Vagina (tissue), 2 donors: Measurements from ENCODE around the gene OR11G2. TPM values are rescaled to one million over a fixed set of nuclear protein-coding genes. Genes with fewer than 3 reads are reported as not detected.
"Not testable (repeated sequence)": the region's sequence is repeated elsewhere in the genome, so short reads cannot be mapped to it uniquely, and the experiment has no call there.

Experiments used
- DNase-seq, 2 donors: peaks; one replicate each; pipeline ENCODE4 v3.0.0-alpha.2; 2017; ENCODE audit errors: extremely low spot score in 2 of 2
- H3K27ac ChIP-seq: fragments of 200-600 bp; sonication (generic); one replicate; pipeline ENCODE4 v1.5.1; 2019
- H3K27me3 ChIP-seq: fragments of 200-600 bp; sonication (generic); one replicate; pipeline ENCODE4 v1.5.1; 2019
- H3K36me3 ChIP-seq, 2 donors: fragments of 200-600 bp; sonication (generic); one replicate each; pipeline ENCODE4 v1.5.1; 2017 to 2019
- H3K4me1 ChIP-seq: fragments of 200-600 bp; sonication (generic); one replicate; pipeline ENCODE4 v1.5.1; 2019
- H3K4me3 ChIP-seq, 2 donors: fragments of 200-600 bp; sonication (generic); 1 replicate in 1 of 2; 2 replicates in 1 of 2; pipeline ENCODE4 v1.5.1; 2016 to 2019
- H3K9me3 ChIP-seq: fragments of 200-600 bp; sonication (generic); one replicate; pipeline ENCODE4 v1.5.1; 2019
- CTCF ChIP-seq, 3 experiments: fragments of 450-650 bp in 2 of 3; fragments of 200-600 bp in 1 of 3; sonication (generic) in 1 of 3; IDR thresholded peaks; one replicate each; pipeline ENCODE4 v1.5.1; 2017 to 2019; ENCODE audit warnings: antibody characterized with exemption in 3 of 3, mild to moderate bottlenecking in 2 of 3, moderate library complexity in 2 of 3
- POLR2A ChIP-seq, 2 donors: fragments of 450-650 bp; IDR thresholded peaks; one replicate each; pipeline ENCODE4 v1.6.1; 2017; ENCODE audit warnings: antibody characterized with exemption in 2 of 2, mild to moderate bottlenecking in 2 of 2, moderate library complexity in 2 of 2
- POLR2AphosphoS5 ChIP-seq, 2 donors: sonication (generic); formaldehyde crosslinking; IDR thresholded peaks; one replicate each; pipeline ENCODE4 v1.9.0; 2017; ENCODE audit warnings: antibody characterized with exemption in 2 of 2, mild to moderate bottlenecking in 2 of 2, low read depth in 1 of 2; ENCODE audit not compliant: insufficient read depth in 1 of 2
- intact Hi-C: fragments of 100-400 bp; cut with DNase I; formaldehyde crosslinking; loops from one replicate; pipeline ENCODE4 v1.15.1; 2023
- total RNA-seq: library from RNA; depleted of rRNA; stranded (reverse); fragments of >200 nt; gene quantifications from one replicate; pipeline ENCODE4 v1.2.3, GENCODE V29; 2016

Gene OR11G2
- total RNA-seq, 1 donor from 2014 or later, result not detected

GRCh38 chr14:20184181-20184580, 6.5 kb upstream of the OR11G2 start:
- no peak overlapping the region for H3K27ac ChIP-seq
- no peaks in the 10 kb centered on the region for H3K4me1 ChIP-seq
- no peaks in the 10 kb centered on the region for H3K9me3 ChIP-seq
- TF ChIP-seq POLR2A (IDR thresholded peaks at IDR 0.05) (no peak), POLR2AphosphoS5 (IDR thresholded peaks at IDR 0.05; ENCODE audit: insufficient read depth in 1 of 2, low read depth in 1 of 2) (no peak), CTCF (IDR thresholded peaks at IDR 0.05) (no peak)
- intact Hi-C loops, result no loop called here
- no peaks in the 10 kb centered on the region for H3K27me3 ChIP-seq
- H3K36me3 ChIP-seq, result no peaks in the 10 kb centered on the region
- DNase-seq, result no peak
- no peak overlapping the region for H3K4me3 ChIP-seq

DNA sequence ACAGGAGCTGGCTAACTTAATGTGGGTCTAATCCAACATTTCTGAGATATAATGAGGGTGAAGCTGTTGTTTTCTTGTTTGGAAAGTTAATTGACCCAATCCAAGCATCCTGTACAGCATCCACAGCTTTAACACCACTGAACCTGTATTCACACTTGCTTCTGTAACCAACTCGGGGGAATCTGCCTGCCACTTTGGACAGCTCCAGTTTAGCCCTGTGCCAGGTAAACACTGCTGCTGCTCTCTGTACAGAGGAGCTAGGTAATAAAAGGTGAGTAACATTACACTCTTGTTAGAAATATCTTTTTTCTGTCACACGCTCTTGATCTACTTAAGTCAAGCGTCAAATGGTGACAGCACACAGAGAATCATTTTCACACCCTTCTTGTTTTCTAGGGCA, 700 bp downstream of the OR11G2 start:
- no peak for TF ChIP-seq CTCF (IDR thresholded peaks at IDR 0.05)
- no peak for TF ChIP-seq POLR2A (IDR thresholded peaks at IDR 0.05)
- TF ChIP-seq POLR2AphosphoS5 (IDR thresholded peaks at IDR 0.05; ENCODE audit: insufficient read depth in 1 of 2, low read depth in 1 of 2), result no peak
- no peak overlapping the region for H3K4me3 ChIP-seq
- no peak for DNase-seq
- no peaks in the 10 kb centered on the region for H3K27me3 ChIP-seq
- intact Hi-C loops, result no loop called here
- H3K27ac ChIP-seq, result no peak overlapping the region
- H3K36me3 ChIP-seq, result no peaks in the 10 kb centered on the region
- no peaks in the 10 kb centered on the region for H3K4me1 ChIP-seq
- no peaks in the 10 kb centered on the region for H3K9me3 ChIP-seq

DNA sequence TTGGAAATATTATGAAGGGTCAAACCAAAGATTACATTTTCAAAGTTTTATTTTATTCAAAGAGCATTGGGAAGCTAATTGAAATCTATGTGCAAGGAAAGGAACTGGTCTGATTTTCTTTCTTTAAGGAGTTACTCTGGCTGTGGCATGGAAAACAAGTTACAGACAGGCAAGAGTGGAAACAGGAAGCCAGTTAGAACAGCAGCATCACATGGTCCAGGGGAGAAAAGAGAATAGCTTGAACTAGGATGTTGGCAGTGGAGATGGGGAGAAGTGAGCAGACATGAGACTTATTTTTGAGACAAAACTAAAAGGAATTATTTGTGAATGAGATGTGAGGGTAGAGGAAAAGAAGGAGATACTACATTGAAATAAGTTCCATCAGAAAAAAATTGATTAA, 3.4 kb downstream of the OR11G2 start:
- H3K4me1 ChIP-seq, result no peaks in the 10 kb centered on the region
- DNase-seq, result no peak
- no peak overlapping the region for H3K4me3 ChIP-seq
- H3K9me3 ChIP-seq, result no peaks in the 10 kb centered on the region
- no peak overlapping the region for H3K27ac ChIP-seq
- intact Hi-C loops, result no loop called here
- H3K27me3 ChIP-seq, result no peaks in the 10 kb centered on the region
- H3K36me3 ChIP-seq, result no peaks in the 10 kb centered on the region
- TF ChIP-seq CTCF (IDR thresholded peaks at IDR 0.05) (no peak), POLR2A (IDR thresholded peaks at IDR 0.05) (no peak), POLR2AphosphoS5 (IDR thresholded peaks at IDR 0.05; ENCODE audit: insufficient read depth in 1 of 2, low read depth in 1 of 2) (no peak)

DNA sequence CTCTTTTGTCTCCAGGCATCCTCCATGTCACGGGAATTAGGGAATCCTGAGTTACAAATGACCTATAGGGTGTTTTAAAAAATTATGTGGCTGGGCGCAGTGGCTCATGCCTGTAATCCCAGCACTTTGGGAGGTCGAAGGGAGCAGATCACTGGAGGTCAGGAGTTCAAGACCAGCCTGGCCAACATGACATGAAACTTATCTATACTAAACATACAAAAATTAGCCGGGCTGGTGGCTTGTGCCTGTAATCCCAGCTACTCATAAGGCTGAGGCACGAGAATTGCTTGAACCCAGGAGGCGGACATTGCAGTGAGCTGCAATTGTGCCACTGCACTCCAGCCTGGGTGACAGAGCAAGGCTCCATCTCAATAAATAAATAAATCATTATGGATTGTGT, 4.5 kb downstream of the OR11G2 start:
- H3K36me3 ChIP-seq, H3K4me1 ChIP-seq, DNase-seq, H3K27me3 ChIP-seq, H3K27ac ChIP-seq, intact Hi-C loops, H3K9me3 ChIP-seq, H3K4me3 ChIP-seq: not testable (repeated sequence)

GRCh38 chr14:20195911-20196310, 5.2 kb downstream of the OR11G2 start:
- H3K9me3 ChIP-seq, result no peaks in the 10 kb centered on the region
- no peaks in the 10 kb centered on the region for H3K27me3 ChIP-seq
- H3K27ac ChIP-seq, result no peak overlapping the region
- no peak overlapping the region for H3K4me3 ChIP-seq
- TF ChIP-seq POLR2AphosphoS5 (IDR thresholded peaks at IDR 0.05; ENCODE audit: insufficient read depth in 1 of 2, low read depth in 1 of 2) (no peak), CTCF (IDR thresholded peaks at IDR 0.05) (no peak), POLR2A (IDR thresholded peaks at IDR 0.05) (no peak)
- no peak for DNase-seq
- H3K36me3 ChIP-seq, result no peaks in the 10 kb centered on the region
- H3K4me1 ChIP-seq, result no peaks in the 10 kb centered on the region
- intact Hi-C loops, result no loop called here

DNA sequence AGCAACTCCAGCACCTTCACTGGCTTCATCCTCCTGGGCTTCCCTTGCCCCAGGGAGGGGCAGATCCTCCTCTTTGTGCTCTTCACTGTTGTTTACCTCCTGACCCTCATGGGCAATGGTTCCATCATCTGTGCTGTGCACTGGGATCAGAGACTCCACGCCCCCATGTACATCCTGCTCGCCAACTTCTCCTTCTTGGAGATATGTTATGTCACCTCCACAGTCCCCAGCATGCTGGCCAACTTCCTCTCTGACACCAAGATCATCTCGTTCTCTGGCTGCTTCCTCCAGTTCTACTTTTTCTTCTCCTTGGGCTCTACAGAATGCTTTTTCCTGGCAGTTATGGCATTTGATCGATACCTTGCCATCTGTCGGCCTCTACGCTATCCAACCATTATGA, 6.8 kb downstream of the OR11G2 start:
- Histone ChIP-seq H3K4me3 (no peak overlapping the region), H3K27me3 (no peaks in the 10 kb centered on the region), H3K27ac (no peak overlapping the region), H3K9me3 (no peaks in the 10 kb centered on the region), H3K36me3 (no peaks in the 10 kb centered on the region), H3K4me1 (no peaks in the 10 kb centered on the region)
- DNase-seq, result no peak
- TF ChIP-seq POLR2A (IDR thresholded peaks at IDR 0.05), result no peak
- TF ChIP-seq CTCF (IDR thresholded peaks at IDR 0.05), result no peak
- intact Hi-C loops, result no loop called here
